GM21528 (cell line): ENCODE measurements around the gene CLMN.
"Not testable (repeated sequence)": the region's sequence is repeated elsewhere in the genome, so short reads cannot be mapped to it uniquely, and the experiment has no call there.

Source experiments
- ATAC-seq: cut with Tn5 transposase; IDR thresholded peaks from one replicate; pipeline ENCODE4 v1.9.1; 2021; ENCODE audit warnings: mild to moderate bottlenecking, moderate library complexity; ENCODE audit not compliant: unreplicated experiment, low FRiP score

CLMN gene

DNA sequence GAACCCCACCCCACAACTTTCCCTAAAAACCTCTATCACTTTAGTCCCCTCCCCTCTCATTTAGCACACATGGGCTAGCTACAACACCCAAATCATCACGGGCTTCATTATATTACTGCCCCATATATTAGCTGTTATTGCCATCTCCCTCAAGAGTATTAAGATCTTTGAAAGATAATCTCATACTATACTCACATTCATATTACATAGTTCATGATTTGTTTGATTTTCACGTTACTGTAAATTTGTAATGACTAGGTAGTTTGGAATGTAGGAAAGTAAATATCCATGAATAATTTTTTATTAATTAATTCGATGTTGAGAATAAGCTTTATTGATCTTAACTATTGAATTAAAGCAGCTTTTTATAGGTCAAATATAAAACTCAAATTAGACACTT, 170.3 kb downstream of the CLMN start:
- no peak for ATAC-seq

GRCh38 chr14:95147597-95147996, 172.1 kb downstream of the CLMN start:
- ATAC-seq = no peak

GRCh38 chr14:95146079-95146771, 173.5 kb downstream of the CLMN start:
- ATAC-seq = no peak

DNA sequence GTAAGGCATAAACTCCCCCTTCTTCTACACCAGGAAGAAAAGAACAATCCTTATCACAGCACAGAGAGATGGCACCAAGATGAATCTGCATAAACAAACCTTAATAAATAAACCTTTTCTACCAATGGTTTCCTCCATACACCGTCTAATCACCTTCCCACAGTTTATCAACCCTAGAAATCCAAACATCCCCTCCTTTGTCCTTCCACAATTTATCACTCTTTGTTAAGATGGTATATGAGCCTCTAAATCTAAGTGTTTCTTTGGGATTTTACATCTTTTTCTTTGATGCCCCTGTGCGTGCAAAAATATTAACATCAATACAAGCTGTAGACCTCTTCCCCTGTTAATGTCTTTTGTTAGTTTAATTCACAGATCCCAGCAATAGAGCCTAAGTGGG, 174.9 kb downstream of the CLMN start:
- no peak for ATAC-seq

- ATAC-seq = peak; percentile 54
Measured at GRCh38 chr14:95143808-95144620, 175.7 kb downstream of the CLMN start.

DNA sequence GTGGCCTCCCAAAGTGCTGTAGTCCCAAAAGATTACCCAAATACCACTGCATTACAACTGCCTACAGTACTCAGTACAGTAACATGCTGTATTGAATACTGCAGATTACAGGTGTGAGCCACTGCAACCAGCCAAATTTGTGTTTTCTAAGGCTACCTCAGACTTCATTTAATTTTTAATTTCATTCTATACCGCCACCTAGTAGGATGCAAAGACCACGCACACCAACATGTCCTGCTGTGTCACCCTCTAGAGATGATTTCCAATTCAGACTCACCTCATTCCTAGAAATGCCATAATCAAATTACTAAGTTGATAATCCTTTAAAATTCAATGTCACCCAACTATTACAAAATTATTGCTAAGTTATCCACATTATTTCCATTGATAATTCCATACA, 177.5 kb downstream of the CLMN start:
- ATAC-seq = no peak

DNA sequence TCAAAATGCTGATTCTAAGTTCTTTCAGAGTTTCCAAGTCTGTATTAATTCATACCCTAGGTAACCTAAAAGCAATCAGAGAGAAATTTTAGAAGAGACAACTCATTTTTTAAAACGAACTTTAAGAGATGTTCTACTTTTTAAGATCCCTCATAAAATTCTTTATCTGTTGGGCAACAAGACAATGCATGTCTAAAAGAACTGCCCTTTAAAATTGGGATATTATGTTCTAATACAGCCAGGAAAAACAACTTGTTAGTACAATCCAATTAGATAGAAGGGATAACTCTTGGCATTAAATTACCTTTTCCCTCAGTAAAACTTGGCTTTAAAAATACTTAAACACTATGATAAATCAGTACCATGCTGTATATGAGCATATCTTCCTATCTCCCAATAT, 178.0 kb downstream of the CLMN start:
- ATAC-seq = no peak

DNA sequence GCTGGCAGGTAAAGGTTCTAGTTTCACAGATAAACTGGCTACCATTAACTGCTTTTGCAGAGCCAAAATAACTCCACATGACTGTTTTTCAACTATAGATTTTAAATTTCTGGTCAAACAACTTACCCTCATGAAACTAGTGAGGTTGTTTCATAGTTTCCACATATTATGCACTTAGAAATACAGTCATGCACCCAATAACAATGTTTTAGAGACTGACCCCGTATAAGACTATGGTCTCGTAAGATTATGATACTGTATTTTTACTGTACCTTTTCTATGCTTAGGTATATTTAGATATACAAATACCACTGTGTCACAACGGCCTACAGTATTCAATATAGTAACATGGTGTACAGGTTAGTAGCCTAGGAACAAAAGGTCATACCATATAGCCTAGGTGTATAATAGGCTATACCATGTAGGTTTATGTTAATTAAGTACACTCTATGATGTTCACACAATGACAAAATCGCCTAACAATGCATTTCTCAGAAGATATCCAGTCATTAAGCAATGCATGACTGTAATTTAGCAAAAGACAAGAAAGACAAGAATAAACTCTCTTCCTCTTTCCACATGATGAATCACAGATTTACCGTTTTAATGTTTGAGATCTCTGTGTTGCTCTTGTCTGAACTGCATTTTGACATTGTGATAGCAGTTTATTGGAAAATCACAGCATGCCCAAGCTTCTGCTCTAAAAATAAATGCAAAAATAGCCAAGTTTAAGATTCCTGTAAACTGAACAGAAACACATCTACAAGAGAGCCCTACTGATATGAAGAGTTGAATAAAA, 179.4 kb downstream of the CLMN start:
- no peak for ATAC-seq

DNA sequence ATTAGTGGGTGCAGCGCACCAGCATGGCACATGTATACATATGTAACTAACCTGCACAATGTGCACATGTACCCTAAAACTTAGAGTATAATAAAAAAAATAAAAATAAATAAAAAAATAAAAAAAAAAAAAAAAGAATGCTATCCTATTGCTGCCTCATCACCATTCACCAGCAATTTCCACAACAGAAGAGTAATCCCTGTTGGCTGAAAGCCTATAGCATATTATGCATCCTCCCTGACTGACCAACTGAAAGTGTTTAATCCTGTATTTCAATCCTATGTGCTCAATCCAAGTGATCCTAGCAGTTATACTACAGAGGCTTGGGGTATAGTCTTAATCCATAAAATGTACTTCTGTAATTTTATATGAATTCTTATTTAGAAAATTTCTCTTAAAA, 180.8 kb downstream of the CLMN start:
- ATAC-seq = no peak

GRCh38 chr14:95138455-95138854, 181.3 kb downstream of the CLMN start:
- ATAC-seq = not testable (repeated sequence)

- ATAC-seq = no peak
Measured at GRCh38 chr14:95137804-95138167, 181.9 kb downstream of the CLMN start.

DNA sequence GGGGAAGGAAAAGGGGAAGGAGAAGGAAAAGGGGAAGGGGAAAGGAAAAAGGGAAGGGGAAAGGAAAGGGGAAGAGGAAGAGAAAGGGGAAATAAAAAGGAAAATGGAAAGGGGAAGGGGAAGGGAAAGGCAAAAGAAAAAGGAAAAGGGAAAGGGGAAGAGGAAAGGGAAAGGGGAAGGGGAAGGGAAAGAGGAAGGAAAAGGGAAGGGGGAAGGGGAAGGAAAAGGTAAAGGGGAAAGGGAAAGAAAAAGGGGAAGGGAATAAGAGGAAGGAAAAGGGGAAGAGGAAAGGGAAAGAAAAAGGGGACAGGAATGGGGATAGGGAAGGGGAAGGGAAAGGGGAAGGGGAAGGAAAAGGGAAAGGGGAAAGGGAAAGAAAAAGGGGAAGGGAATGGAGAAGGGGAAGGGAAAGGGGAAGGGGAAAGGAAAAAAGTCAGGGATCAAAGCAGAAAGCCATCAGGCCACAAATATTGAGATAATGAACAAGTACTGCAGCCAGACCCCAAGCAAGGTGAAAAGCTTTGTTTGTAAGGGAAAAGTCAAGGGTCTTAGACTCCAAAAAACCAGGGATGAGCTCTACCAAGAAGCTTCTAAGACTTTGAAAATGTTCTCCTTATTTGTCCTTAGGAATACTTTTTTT, 182.4 kb downstream of the CLMN start:
- ATAC-seq = no peak

- ATAC-seq = no peak
Measured at GRCh38 chr14:95136631-95137030, 183.1 kb downstream of the CLMN start.

GRCh38 chr14:95134304-95134933, 185.3 kb downstream of the CLMN start:
- no peak for ATAC-seq

DNA sequence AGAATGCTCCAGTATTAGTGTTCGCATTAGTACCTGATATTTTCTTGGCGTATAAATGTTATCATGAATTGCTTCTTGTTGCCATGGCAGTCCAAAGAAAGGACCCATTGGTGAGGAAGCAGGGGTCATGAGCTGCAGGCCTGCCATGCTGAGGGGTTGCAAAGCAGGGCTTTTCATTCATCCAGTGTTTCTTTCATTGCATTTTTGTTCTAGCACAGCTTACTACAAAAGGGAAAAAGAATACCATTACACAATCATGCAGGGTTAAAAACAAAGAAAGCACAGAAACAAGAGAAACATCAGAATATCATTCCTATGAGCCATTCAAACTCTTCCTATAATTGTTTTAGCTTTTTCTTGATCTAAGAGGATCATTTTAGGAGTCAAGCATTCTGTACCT, 186.4 kb downstream of the CLMN start:
- ATAC-seq = no peak

DNA sequence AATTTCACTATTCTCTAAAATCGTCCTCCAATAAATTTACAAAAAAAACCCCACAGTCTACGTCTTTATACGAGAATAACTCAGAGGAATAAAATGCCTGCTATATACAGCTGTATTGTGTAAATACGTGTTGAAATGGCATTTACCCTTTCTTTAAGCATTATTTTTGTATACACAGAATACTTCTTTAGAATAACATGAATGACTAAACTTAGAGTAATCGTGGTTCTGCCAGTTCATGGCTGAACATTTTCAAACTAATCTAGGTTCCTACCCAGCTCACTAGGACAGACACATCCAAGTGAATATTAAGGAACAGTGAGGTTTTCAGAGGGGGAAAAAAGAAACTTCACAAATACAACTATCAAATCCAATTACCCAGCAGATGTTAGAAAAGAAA, 186.9 kb downstream of the CLMN start:
- ATAC-seq = no peak
